BLaER1 treated with 17β-estradiol and CSF1 and Interleukin-3, amounts not matched to agents 10 nM and 100 nM (cell line): Measurements from ENCODE around the gene VGLL4.

Experiments
- H3K27ac ChIP-seq, 11 experiments: shearing (Covaris generic); formaldehyde crosslinking; 2 replicates each; pipeline ENCODE4 v1.8.1; 2022
- H3K27me3 ChIP-seq, 11 experiments: shearing (Covaris generic); formaldehyde crosslinking; 2 replicates each; pipeline ENCODE4 v1.8.1; 2022
- H3K36me3 ChIP-seq, 11 experiments: shearing (Covaris generic); formaldehyde crosslinking; 2 replicates each; pipeline ENCODE4 v1.8.1; 2022
- H3K4me1 ChIP-seq, 10 experiments: shearing (Covaris generic); formaldehyde crosslinking; 2 replicates each; pipeline ENCODE4 v1.8.1; 2022
- H3K4me2 ChIP-seq, 11 experiments: shearing (Covaris generic); formaldehyde crosslinking; 2 replicates each; pipeline ENCODE4 v1.8.1; 2022
- H3K4me3 ChIP-seq, 10 experiments: shearing (Covaris generic); formaldehyde crosslinking; 2 replicates each; pipeline ENCODE4 v1.8.1; 2022
- H3K9ac ChIP-seq, 11 experiments: shearing (Covaris generic); formaldehyde crosslinking; 2 replicates each; pipeline ENCODE4 v1.8.1; 2022
- H3K9me3 ChIP-seq, 11 experiments: shearing (Covaris generic); formaldehyde crosslinking; replicated peaks in 1 of 11; 2 replicates each; pipeline ENCODE4 v1.8.1; 2022
- H4K20me1 ChIP-seq, 11 experiments: shearing (Covaris generic); formaldehyde crosslinking; 2 replicates each; pipeline ENCODE4 v1.8.1; 2022
- Cebpa-rat ChIP-seq, 11 experiments: shearing (Covaris generic); IDR thresholded peaks; 2 replicates each; pipeline ENCODE4 v1.8.1; 2022

The VGLL4 gene

GRCh38 chr3:11655196-11655928, 11.6 kb upstream of the VGLL4 start:
- Histone ChIP-seq H3K4me2 (peak overlapping the region in 10 of 11 experiments; percentile 25 to 84 (median 76); a peak in 19 of 22 replicates), H3K4me3 (no peak overlapping the region), H4K20me1 (peaks cover 0 to 8% (median 0%) of the 10 kb centered on the region in 11 experiments; a peak in 2 of 22 replicates), H3K27me3 (no peaks in the 10 kb centered on the region), H3K36me3 (no peaks in the 10 kb centered on the region), H3K9ac (peak overlapping the region in 5 of 11 experiments; percentile 3 to 37 (median 12); a peak in 4 of 22 replicates), H3K27ac (peak overlapping the region in 2 of 11 experiments; percentile 10 to 27; a peak in 1 of 22 replicates), H3K9me3 (no peaks in the 10 kb centered on the region), H3K4me1 (peaks cover 6 to 28% (median 19%) of the 10 kb centered on the region in 10 experiments; a peak in 18 of 20 replicates)
- no peak for TF ChIP-seq Cebpa-rat (IDR thresholded peaks at IDR 0.05)

- no peak overlapping the region for H3K9ac ChIP-seq
- H3K27ac ChIP-seq: no peak overlapping the region
- H4K20me1 ChIP-seq: peaks cover 0 to 8% (median 0%) of the 10 kb centered on the region in 11 experiments; a peak in 2 of 22 replicates
- H3K4me3 ChIP-seq: no peak overlapping the region
- no peaks in the 10 kb centered on the region for H3K36me3 ChIP-seq
- H3K9me3 ChIP-seq: no peaks in the 10 kb centered on the region
- TF ChIP-seq Cebpa-rat (IDR thresholded peaks at IDR 0.05): no peak
- H3K27me3 ChIP-seq: no peaks in the 10 kb centered on the region
- no peak overlapping the region for H3K4me2 ChIP-seq
- H3K4me1 ChIP-seq: peaks cover 6 to 28% (median 19%) of the 10 kb centered on the region in 10 experiments; a peak in 18 of 20 replicates
Observed at GRCh38 chr3:11654166-11654565, 10.5 kb upstream of the VGLL4 start.

- H3K4me1 ChIP-seq: peaks cover 6 to 28% (median 19%) of the 10 kb centered on the region in 10 experiments; a peak in 18 of 20 replicates
- no peaks in the 10 kb centered on the region for H3K36me3 ChIP-seq
- peaks cover 0 to 8% (median 0%) of the 10 kb centered on the region in 11 experiments; a peak in 2 of 22 replicates for H4K20me1 ChIP-seq
- H3K9ac ChIP-seq: no peak overlapping the region
- H3K27ac ChIP-seq: no peak overlapping the region
- no peaks in the 10 kb centered on the region for H3K9me3 ChIP-seq
- no peak overlapping the region for H3K4me3 ChIP-seq
- no peak for TF ChIP-seq Cebpa-rat (IDR thresholded peaks at IDR 0.05)
- no peaks in the 10 kb centered on the region for H3K27me3 ChIP-seq
- no peak overlapping the region for H3K4me2 ChIP-seq
Observed at GRCh38 chr3:11653298-11654055, 9.8 kb upstream of the VGLL4 start.

GRCh38 chr3:11651900-11652299, 8.2 kb upstream of the VGLL4 start:
- Histone ChIP-seq H3K9me3 (no peaks in the 10 kb centered on the region), H3K4me1 (peaks cover 6 to 28% (median 19%) of the 10 kb centered on the region in 10 experiments; a peak in 18 of 20 replicates), H3K4me3 (no peak overlapping the region), H3K27ac (no peak overlapping the region), H3K27me3 (no peaks in the 10 kb centered on the region), H4K20me1 (peaks cover 0 to 8% (median 0%) of the 10 kb centered on the region in 11 experiments; a peak in 2 of 22 replicates), H3K36me3 (no peaks in the 10 kb centered on the region), H3K9ac (no peak overlapping the region), H3K4me2 (no peak overlapping the region)
- no peak for TF ChIP-seq Cebpa-rat (IDR thresholded peaks at IDR 0.05)

- peaks cover 6 to 25% (median 18%) of the 10 kb centered on the region in 10 experiments; a peak in 18 of 20 replicates for H3K4me1 ChIP-seq
- no peak overlapping the region for H3K9ac ChIP-seq
- no peaks in the 10 kb centered on the region for H3K27me3 ChIP-seq
- H3K36me3 ChIP-seq: no peaks in the 10 kb centered on the region
- TF ChIP-seq Cebpa-rat (IDR thresholded peaks at IDR 0.05): no peak
- H3K27ac ChIP-seq: no peak overlapping the region
- H4K20me1 ChIP-seq: peaks cover 0 to 6% (median 0%) of the 10 kb centered on the region in 11 experiments; a peak in 2 of 22 replicates
- no peak overlapping the region for H3K4me2 ChIP-seq
- no peak overlapping the region for H3K4me3 ChIP-seq
- no peaks in the 10 kb centered on the region for H3K9me3 ChIP-seq
Observed at GRCh38 chr3:11651477-11651876, 7.8 kb upstream of the VGLL4 start.

- Histone ChIP-seq H3K9ac (no peak overlapping the region), H3K27me3 (no peaks in the 10 kb centered on the region), H3K4me2 (no peak overlapping the region), H4K20me1 (no peaks in the 10 kb centered on the region), H3K4me3 (no peak overlapping the region), H3K9me3 (no peaks in the 10 kb centered on the region), H3K4me1 (peaks cover 3 to 14% (median 7%) of the 10 kb centered on the region in 10 experiments; a peak in 18 of 20 replicates), H3K27ac (no peak overlapping the region), H3K36me3 (no peaks in the 10 kb centered on the region)
- no peak for TF ChIP-seq Cebpa-rat (IDR thresholded peaks at IDR 0.05)
Observed at GRCh38 chr3:11650391-11650790, 6.7 kb upstream of the VGLL4 start.

GRCh38 chr3:11648735-11649134, 5.0 kb upstream of the VGLL4 start:
- no peak overlapping the region for H3K4me2 ChIP-seq

GRCh38 chr3:11643201-11643603, 513 bp downstream of the VGLL4 start:
- H3K9ac ChIP-seq: peak overlapping the region; percentile 93 to 99 (median 97)
- no peaks in the 10 kb centered on the region for H3K9me3 ChIP-seq
- H3K27ac ChIP-seq: peak overlapping the region; percentile 94 to 99 (median 98)
- peaks cover 36 to 42% (median 40%) of the 10 kb centered on the region in 10 experiments for H3K4me1 ChIP-seq
- peak overlapping the region; percentile 78 to 96 (median 88) for H3K4me3 ChIP-seq
- H4K20me1 ChIP-seq: peaks cover 22 to 40% (median 35%) of the 10 kb centered on the region in 11 experiments; a peak in 21 of 22 replicates
- no peak for TF ChIP-seq Cebpa-rat (IDR thresholded peaks at IDR 0.05)
- H3K27me3 ChIP-seq: no peaks in the 10 kb centered on the region
- H3K4me2 ChIP-seq: peak overlapping the region; percentile 56 to 98 (median 89)
- peaks cover 7 to 25% (median 17%) of the 10 kb centered on the region in 11 experiments; a peak in 17 of 22 replicates for H3K36me3 ChIP-seq

More at GRCh38 chr3:11648735-11649134, 5.0 kb upstream of the VGLL4 start:
- no peak overlapping the region for H3K9ac ChIP-seq
- no peaks in the 10 kb centered on the region for H3K36me3 ChIP-seq
- no peaks in the 10 kb centered on the region for H3K9me3 ChIP-seq
- no peak overlapping the region for H3K27ac ChIP-seq
- TF ChIP-seq Cebpa-rat (IDR thresholded peaks at IDR 0.05): no peak
- no peaks in the 10 kb centered on the region for H4K20me1 ChIP-seq
- peaks cover 6 to 12% (median 10%) of the 10 kb centered on the region in 10 experiments; a peak in 19 of 20 replicates for H3K4me1 ChIP-seq
- H3K27me3 ChIP-seq: no peaks in the 10 kb centered on the region
- H3K4me3 ChIP-seq: no peak overlapping the region
